Activated T-helper 1 cell treated with Interleukin-2 at 50 U/mL for 16 hours (primary cell): Measurements from ENCODE around the gene DNER.

Experiments
- DNase-seq: peaks from one replicate; pipeline ENCODE4 v3.0.0-alpha.2; 2020; ENCODE audit warnings: low read depth

DNER gene

GRCh38 chr2:229489016-229489415 lies 225.3 kb downstream of the DNER start:
- no peak for DNase-seq

DNA sequence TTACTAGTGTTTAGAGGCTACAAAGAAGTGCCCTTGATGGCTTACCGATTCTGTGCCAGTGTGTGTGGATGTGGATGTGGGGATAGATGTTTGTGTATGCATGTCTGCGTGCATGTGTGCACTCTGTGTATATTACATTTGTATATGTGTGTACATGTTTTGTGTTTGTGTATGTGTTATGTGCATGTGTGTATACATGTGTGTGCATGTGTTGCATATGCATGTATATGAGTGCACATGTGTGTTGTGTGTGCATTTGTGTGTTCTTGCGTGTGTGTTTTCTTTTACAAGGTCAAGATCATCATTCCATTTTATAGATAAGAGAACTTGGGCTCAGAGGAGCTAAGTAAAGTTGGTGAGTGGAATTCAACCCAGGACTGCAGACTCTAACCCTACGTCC lies 226.1 kb downstream of the DNER start:
- no peak for DNase-seq

DNA sequence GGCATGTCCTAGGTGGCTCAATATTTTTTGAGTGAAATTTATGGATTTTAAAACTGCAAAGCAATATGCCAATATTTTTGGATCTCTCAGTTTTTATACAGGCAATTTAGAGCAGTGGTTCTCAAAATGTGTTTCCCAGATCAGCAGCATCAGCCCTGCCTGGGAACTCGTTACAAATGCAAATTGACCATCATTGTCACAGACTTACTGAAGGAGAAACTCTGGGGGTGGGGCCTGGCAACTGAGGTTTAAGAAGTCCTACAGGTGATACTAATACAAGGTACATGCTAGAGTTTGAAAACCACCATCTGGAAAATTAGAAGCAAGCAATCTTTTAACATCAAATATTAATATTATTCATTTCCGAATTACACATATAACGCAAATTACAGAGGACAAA lies 227.7 kb downstream of the DNER start:
- no peak for DNase-seq

DNA sequence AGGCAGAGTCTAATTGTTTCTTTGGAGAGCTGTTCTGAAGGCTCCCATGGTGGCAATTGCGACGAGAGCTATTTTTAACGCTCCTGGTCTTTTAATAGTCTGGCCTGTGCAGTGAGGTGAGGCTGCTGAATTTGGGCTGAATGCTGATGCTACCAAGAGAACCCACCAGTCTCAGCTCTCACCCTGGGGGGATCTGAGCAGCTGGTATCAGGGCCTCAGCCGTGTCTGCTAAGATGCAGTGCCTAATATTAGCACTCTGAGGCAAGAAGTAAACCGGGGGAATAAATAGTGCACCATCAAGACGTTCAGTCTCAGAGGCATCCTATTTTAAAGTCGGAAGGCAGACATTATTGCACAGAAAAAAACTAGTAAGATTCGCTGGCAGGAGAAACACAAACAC lies 228.5 kb downstream of the DNER start:
- no peak for DNase-seq

- DNase-seq, result no peak
These were observed 237.0 kb downstream of the DNER start for GRCh38 chr2:229477269-229477755.

GRCh38 chr2:229475778-229476177 lies 238.6 kb downstream of the DNER start:
- no peak for DNase-seq

DNA sequence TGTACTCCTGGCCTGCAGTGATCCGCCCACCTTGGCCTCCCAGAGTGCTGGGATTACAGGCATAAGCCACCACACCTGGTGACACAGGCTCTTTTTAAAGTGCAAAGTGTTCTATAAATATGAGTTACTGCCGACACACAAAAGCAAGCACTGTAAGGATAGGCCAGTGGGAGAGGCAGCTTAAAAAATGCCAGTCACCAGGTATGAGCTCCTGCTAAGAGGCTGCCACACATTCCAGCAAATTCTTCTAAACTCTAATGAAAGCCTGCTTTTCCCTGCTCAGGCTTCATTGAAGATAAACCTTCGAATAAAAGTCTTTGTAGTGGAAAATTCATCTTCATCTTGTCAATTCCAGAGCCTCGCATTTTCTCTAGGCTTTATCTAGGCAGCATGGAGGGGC lies 240.2 kb downstream of the DNER start:
- no peak for DNase-seq

DNA sequence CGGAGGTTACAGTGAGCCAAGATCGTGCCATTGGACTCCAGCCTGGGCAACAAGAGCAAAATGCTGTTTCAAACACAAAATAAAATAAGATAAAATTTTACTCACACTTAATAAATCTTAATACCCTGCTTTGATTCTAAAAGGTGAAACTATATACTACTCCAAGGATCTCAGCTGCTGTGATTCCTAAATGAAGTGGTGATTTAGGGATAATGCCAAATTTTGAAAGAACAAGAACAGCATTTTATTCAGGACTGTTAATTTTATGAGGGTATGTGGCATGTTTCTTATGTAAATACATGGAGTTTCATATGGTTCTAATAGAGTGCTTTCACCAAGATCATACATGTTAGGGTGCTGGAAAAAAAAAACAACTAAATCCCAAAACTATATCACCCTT lies 243.6 kb downstream of the DNER start:
- no peak for DNase-seq

- no peak for DNase-seq
These were observed 246.6 kb downstream of the DNER start for GRCh38 chr2:229467783-229468182.

DNA sequence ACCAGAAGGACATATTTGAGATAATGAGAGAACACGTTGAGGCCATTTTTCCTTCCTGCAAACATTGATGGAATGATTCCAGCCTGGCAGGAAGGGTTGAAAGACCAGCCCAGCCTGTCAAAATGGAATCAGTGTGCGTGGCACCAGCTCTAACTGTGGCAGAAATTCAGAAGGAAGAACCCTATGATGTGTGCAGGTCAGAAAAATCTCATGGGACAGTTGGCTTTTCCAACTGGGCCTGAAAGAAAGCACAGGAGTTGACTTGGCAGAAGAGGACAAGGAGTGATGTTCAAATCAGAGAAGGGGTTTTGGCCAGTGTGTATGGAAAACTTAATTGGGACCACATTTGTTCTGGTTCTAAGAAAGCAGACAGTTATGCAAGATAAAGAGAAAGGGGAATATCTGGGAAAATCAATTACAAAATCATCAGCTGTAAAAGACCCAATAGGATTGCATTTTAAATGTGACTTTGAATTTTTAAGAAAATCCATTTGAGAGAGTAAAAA lies 250.5 kb downstream of the DNER start:
- no peak for DNase-seq

- DNase-seq, result no peak
These were observed 252.2 kb downstream of the DNER start for GRCh38 chr2:229462112-229462511.

DNA sequence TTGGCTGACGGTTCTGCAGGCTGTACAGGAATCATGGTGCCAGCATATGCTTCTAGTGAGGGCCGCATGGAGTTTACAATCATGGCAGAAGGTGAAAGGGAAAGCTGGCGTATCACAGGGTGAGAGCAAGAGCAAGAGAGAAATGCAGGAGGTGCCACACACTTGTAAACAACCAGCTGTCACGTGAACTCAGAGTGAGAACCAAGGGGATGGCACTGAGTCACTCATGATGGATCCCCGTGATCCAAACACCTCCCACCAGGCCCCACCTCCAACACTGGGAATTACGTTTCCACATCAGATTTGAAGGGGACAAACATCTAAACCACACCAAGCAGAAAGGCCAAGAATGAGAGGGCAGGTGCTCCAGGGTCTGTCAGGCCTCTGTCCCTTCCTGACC lies 258.3 kb downstream of the DNER start:
- no peak for DNase-seq

GRCh38 chr2:229454934-229455631 lies 259.3 kb downstream of the DNER start:
- DNase-seq, result no peak

- DNase-seq, result no peak
These were observed 261.1 kb downstream of the DNER start for GRCh38 chr2:229453230-229453629.

- no peak for DNase-seq
These were observed 262.5 kb downstream of the DNER start for GRCh38 chr2:229451852-229452251.

- no peak for DNase-seq
These were observed 267.1 kb downstream of the DNER start for GRCh38 chr2:229447227-229447626.

GRCh38 chr2:229446350-229446749 lies 268.0 kb downstream of the DNER start:
- no peak for DNase-seq

DNA sequence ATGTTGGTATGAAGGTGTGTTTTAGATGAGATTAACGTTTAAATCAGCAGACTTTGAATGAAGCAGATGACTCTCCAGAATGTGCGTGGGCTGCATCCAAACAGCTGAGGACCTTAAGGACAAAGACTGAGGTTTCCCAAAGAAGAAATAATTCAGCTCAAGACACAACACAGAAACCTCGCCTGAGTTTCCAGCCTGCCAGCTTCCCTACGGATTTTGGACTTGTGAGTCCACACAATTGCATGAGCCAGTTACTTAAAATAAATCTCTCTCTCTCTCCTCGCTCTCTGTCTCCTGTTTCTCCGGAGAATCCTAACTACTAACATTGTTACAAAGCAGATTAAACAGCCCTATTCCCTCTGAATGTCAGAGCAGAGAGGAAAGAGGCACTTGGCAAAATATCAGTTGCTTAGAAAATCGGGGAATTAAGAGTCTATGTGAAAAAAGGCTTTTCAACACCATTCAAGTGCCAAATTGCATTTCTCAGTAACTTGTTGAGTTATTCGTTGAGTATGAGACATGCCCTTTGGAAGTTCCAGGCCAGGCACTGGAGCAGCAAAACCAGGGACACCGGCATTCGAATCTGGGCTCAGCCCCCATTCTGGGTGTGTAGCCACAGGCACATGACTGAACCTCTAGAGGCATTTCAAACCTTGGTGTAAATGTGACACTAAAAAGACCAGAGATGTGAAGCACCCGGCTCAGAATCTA lies 268.7 kb downstream of the DNER start:
- DNase-seq, result no peak

DNA sequence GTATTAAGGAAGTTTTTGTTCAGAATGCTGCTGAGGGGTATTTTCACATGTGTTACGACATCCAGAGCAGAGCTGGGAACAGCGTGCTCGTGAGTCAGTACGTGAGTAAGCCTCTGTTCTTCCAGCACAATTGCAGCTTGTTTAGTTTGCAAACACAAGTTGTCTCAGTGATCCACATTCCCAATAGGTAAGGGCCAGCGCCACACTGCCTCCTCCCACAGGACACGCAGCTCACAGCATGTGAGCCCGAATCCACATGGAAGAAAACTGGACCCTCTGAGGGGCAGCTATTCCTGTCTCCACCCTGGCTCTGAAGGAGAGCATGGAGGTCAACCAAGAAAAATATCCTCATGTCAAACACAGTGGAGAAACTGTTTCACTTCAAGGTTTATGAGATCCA lies 269.3 kb downstream of the DNER start:
- DNase-seq, result no peak

- DNase-seq, result no peak
These were observed 270.6 kb downstream of the DNER start for GRCh38 chr2:229443546-229444268.

DNA sequence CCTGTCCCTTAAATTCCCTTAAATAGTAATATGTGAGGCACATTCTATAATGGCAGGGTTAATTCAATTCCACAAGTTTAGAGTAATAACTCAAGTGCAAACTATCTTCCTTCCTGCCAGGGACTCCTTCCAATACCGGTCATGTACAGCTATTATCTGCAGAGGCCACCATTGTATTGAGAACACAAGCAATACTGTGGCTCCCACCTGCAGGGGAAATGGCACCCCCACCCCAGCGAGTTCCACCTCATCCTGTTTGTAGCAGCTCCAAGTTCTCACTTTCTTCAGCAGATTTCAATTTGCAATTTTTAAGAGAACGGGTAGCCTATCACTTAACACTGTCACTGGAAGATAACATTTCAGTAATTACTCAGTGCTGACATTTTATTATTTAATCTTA lies 271.2 kb downstream of the DNER start:
- no peak for DNase-seq

DNA sequence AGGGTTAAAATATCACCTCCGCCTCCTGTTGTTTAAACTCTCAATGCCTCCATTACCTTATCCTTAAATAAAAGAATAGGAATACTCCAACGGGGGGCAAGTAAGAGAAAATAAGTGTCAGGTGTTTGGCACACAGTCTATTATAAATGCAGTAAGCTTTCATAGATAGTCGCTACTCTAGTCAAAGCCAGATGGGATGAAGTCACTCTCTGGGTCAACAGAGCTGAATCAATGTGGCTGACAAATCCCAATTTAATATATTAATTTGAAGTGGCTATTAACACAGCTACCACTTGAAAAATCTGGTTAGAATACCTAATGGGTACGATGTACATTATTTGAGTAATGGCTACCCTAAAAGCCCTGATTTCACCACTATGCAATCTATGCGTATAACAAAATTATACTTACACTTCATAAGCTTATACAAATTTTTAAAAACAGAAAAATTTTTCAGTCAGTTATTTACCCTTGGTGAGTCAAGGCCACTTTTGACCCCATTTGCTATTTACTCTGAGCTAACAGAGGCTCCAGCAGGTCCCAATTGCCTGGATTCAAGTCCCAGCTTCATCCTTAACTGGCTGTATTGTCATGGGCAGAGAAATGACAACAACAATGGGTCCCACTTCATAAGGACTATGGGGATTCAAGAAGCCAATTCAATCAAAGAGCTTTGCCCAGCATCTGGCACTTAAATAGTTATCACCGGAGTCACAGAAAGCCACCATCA lies 275.8 kb downstream of the DNER start:
- DNase-seq, result no peak
